HG02588 (cell line): ENCODE results near the gene SULT1C3.

Source experiments
- ATAC-seq: cut with Tn5 transposase; IDR thresholded peaks from one replicate; pipeline ENCODE4 v1.9.1; 2021; ENCODE audit warnings: mild to moderate bottlenecking, moderate library complexity; ENCODE audit not compliant: unreplicated experiment

The SULT1C3 gene

DNA sequence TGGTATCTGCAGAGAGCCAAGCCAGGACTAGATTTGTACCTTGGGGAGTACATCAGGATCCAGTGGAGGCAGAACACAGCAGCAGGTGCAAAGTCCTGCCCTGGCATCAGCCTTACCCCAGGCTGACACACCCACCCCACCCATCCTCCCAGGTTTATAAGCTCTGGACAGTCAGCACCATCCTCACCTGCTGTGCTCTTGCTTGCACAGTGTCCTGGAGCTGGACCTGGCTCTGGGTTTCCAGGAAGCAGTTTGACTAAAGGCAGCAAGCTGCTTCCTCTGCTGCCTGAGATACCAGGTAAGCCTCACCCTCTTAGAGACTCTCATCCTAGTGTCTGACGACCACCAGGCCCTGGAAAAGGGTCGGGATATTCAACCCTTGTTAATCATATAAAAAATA lies at the start of gene SULT1C3:
Gene SULT1C3, plus strand, starts transcription at position 183 of the 400 bp plus-strand sequence. CDS start 7,227 bp downstream, outside the sequence.
- no peak for ATAC-seq

DNA sequence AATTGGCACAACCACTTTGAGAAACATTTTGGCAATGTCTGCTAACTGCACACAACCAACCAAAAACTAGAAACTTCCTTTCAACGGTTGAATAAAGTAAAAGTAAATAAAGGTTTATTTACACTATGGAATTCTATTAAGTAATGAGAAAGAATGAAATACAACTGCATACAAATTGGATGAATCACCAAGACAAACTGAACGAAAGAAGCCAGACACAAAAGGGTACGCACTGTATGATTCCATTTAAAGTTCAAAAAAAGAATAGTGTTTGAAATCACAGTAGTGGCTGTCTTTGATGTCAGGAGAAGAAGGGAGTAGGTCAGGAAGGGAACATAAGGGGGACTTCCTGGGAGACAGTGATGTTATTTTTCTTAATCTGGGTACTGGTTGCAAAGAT lies 46.5 kb upstream of the SULT1C3 start:
- ATAC-seq: no peak

DNA sequence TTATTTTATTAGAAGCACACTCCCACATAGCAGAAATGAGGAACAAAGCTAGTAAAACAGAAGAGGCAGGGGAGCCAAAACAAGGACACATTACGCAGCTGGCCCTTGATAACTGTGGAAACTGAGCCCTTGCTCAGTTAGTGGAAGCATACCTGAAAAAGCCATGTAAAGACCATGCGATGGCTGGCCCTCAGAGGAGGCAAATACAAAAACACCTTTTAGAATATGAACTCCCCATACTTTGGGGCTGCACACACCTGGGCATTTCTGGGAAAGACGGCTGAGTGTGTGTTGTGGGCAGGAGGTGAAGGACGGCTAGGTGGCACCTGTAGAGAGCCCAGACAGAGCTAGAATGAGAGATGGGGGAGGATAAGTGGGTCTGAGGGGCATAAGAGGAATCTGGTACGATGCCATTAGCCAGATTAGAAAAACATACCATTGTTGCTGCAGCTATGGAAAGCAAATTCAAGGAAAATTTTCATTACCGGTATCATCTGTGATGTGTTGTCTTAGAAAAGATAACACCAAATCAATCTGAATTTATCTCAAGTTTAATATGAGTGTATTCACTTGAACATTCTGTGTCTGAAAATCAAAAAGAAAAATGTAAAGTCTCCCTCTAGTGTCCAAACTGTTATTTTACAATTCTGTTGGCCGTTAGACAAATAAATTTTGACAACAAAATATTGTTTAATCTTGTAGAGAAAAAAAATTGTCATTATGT lies 45.2 kb upstream of the SULT1C3 start:
- ATAC-seq: no peak

DNA sequence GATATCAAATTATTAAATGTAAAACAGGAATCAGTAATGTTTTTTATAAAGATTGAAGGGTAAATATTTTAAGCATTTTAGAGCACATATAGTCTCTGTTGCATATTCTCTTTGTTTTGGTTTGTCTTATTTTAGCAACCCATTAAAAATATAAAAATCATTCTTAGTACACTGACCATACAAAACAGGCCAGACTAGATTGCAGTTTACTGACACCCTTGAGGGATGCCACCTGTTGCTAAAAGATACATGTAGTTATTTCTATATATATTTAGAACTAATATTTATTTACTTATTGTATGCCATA lies 44.7 kb upstream of the SULT1C3 start:
- no peak for ATAC-seq

DNA sequence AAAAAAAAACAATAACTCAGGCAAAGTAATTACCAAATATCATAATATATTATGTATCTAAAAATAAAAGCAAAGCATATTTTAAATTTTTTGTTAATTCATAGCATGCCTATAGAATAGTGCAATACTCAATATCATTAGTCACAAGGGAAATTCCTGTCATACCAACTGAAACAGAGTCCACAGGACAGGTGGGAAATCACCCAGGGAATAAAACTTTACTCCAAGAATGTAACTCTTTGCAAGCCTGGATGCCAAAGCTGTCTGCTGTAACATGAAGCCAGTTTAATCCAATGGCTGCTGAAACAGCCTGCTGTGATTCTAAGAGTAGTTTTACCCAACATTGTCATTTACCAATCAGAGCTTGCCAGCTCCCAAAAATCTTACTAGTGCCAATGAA lies 40.0 kb upstream of the SULT1C3 start:
- ATAC-seq: no peak

DNA sequence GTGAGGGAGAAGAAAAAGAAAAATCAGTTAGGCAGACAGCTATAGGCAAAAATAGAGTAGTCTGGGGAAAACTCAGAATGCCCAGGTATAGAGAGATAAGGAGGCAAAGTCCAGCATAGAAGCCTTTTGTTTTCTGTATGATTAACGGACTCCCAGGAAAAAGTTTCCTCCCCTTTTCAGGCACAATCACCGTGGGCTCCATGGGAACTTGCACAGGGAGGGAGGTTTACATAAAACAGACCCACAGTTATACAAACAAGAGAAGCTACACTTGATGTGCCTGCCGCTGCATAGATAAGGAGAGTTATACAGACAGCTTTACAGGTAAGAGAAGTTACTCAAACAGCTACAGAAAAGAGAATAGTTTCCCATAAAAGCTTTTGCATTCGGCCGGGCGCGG lies 39.2 kb upstream of the SULT1C3 start:
- ATAC-seq: no peak

DNA sequence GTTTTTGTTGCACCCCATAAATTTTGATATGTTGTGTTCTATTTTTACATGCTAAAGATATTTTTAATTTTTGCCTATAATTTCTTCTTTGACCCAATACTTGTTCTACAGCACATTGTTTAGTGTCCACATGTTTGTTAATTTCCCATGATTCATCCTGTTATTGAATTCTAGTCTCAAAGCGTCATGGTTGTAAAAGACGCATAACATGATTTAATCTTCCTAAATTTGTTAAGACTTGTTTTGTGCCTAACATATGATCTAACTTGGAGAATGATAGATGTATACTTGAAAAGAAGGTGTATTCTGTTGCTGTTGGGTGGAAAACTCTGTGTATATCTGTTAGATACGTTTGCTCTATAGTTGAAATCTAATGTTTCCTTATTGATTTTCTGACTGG lies 27.1 kb upstream of the SULT1C3 start:
- no peak for ATAC-seq

DNA sequence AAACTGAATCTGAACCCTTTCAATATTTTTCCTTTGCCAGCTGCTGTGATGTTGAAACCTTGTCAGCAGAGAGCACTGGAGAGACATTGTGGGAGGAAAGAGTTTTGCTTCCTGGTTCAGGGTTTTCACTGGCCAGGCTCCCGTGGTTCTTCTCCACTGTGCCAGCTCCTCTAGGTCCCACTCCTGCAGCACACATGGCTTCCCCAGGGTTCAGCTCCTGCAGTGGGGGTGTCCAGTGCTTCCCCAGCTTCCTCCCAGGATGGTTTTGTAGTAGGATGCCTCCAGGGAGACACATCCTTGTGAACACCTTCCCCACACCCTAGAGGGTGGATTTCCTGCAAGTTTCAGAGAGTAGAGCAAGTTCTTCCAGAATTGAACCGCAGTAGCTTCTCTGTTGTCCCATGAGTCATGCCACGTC lies 24.0 kb upstream of the SULT1C3 start:
- no peak for ATAC-seq

DNA sequence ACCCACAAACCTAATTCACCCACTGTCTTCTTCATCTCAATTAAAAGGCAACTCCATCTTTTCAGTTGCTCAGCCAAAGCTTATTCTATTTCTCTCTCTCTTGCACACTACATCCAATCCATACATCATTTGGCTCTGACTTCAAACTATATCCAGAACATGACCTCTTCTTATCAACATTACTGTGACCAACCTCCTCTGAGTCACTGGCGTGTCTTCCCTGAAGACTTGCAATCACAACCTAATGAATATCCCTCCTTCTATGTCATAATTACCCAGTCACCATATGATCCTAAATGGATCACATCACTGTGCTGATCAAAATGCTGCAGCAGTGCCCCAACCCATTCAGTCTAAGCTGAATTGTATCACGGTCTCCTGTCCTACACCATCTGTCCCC lies 22.6 kb upstream of the SULT1C3 start:
- ATAC-seq: no peak

DNA sequence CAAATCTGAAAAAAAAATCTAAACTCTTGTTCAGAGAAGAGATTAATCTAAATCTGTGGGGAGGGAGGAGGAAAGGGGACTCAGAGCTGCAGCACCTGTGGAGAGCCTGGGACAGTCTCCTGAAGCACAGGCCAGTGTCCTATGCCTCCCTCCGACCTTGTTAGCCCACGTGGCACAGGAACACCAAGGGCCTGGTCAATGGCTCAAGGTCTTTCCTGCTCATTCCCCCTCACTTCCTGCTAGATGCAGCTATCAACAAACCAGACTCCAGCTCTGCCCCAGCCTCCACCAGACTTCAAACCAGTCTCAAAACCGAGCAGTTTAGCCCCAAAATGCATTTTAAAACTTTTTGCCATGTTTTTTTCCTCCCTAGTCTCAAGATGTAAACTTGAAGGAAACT lies 20.1 kb upstream of the SULT1C3 start:
- ATAC-seq: no peak

DNA sequence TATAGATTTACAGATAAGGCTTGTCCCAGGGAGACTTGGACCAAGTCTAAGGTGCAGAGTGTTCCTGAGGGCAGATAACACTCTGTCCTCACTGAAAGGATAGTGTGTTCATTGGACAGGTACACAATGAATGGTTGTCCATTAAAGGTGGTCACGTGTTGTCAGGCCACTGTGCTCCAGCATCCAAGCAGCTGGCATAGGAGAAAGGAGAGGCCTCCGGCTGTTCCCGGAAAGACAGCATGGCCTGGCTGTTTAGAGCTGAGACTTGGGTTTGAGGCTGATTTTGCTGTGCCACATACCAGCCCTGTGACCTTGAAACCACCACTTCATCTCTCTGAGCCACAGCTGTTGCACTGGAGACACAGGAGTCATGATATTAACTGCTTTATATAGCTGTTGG lies 19.6 kb upstream of the SULT1C3 start:
- no peak for ATAC-seq

DNA sequence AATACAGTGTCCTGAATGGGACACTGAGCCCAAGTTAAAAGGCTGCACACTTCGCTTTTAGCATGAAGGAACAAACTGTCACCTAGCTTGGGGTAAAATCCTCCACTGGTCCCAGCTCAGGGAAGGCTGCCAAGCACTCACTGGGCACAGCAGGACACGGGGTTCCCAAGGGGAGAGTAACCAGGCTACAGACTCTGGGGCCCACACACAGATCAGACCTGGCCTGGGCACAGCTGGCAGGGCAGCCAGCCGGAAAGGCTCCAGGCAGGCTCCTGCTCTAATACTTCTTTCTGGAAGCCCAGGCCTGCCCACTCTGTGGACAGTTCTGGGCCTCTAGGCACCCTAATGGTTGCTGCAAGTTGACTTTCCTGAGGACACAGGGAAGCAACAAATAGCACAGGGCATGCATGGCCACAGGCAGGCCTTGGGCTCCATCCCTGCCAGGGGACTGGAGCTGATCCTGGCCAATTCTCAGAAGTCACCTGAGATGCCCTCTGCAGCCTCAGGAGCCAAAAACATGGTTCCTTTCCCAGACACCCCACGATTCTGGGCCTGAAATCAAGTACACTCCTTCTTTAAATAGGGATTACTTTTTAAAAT lies 18.7 kb upstream of the SULT1C3 start:
- ATAC-seq: no peak

DNA sequence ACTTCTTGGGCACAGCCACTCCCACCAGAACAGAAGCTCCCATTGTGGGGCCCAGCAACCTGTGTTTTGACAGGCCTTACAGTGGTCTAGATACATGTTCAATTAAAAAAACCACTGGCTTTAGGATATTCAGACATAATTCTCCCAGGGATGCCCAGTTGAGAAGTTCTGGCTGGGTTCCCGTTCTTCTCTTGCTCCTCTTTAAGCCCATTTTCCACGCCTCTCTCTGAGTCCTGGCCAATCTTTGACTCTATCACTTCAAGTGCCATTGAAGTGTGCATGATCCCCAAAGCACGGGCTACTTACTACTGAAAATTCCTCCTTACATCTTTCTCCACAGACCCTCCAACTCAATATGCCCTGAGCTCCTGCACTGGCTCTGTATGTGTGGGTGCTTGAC lies 17.5 kb upstream of the SULT1C3 start:
- ATAC-seq: no peak

DNA sequence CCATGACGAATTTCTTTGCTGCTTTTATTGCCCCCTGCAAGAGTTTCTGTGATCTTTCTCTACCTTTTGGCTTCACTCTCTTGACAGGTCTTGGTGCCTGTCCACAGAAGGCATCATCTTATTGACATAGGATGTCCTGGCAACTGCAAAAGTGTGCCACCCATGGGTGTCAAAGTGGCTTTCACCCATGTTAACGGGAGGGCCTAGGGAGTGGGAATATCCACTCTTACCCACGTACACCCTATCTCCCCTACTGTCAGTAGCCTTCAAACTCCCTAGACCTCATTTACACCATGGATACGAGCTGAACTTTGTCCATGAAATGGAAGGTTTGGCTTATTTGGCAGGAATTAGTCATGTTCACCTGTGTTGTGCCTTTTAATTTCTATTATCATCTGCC lies 16.2 kb upstream of the SULT1C3 start:
- ATAC-seq: no peak

DNA sequence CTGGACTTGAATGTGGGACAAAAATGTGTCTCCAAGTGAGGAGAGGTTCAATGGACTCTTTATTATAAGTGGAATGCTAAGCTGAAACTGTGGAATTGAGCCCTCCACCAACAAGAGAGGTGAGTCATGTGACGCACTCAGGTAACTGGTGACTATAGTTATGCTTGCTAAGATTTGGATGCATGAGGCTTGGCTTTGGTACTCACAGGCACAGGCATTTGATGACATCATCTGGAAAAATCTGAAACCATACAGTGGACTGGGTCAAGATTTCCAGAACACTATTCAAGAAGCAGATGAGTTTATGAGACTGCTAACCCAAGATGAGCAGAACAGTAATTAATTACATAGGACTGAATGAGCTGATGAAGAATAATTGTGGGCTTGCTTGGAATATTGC lies 15.7 kb upstream of the SULT1C3 start:
- no peak for ATAC-seq

DNA sequence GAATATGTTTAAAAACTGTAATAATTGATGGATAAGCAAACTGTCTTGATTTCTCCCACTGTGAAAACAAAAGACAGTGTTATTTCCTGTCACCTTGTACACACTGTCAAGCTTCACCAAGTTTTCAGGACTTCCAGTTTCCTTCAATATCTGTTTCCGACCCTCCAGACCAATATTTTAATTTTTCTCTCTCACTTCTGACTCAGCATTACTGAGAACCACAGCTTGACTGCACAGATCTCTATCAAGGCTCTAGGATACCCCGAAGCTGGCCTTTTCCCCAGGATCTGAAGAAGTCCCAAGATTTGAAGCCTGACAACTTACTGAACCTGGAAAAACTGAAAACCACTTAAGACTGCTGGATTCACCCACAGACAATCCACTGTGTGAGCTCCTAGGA lies 13.2 kb upstream of the SULT1C3 start:
- no peak for ATAC-seq

DNA sequence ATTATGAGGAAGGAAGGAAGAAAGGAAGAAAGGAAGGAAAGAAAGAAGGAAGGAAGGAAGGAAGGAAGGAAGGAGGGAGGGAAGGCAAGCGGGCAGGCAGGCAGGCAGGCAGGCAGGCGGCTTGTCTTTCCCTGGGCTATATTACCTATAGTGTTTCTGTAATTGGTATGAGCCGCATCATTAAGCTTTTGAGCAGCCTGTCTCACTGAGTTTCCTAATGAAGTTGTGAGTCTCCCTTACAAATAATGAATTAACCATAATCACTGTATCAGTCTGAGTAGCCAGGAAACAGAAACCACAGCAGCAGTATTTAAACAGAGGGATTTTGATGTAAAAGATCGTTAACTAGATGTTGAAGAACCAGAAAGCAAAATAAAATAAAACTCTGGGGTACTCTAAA lies 11.8 kb upstream of the SULT1C3 start:
- no peak for ATAC-seq

DNA sequence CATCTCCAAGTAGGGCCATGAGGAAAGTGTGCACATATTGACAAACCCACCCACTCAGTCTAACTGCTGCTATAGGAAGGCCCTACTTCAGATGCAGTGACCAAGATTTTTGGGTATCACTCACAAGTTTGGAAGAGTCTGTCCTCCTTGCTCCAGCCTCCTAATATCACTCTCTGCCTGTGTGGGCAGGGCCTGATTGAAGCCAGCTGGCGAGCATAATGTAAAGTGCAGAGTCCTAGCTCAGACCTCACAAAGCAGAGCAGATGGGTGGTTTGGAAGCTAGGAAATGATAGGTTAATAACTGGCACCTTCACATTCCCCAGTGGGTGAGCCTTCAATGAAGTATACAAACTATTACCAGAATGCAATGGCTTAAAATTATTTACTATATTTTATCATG lies 11.2 kb upstream of the SULT1C3 start:
- no peak for ATAC-seq

DNA sequence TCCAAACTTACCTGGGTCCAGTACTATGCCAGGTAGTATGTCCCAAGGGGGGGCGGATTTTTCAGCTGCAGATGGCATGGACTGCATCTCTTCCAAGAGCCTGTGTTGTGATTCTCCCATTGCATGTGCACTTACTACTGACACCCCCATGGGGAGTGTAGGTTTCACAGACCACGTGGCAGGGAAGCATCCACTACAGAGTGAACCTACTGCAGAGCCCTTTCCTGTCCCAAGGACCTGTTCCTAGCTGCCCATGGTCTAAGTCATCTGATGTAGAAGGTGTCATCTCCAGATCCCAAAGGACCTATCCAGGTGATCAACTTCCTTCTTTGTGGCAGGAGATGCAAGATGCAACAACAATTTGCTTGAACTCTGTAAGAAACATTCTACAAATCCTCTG lies 9.9 kb upstream of the SULT1C3 start:
- no peak for ATAC-seq

DNA sequence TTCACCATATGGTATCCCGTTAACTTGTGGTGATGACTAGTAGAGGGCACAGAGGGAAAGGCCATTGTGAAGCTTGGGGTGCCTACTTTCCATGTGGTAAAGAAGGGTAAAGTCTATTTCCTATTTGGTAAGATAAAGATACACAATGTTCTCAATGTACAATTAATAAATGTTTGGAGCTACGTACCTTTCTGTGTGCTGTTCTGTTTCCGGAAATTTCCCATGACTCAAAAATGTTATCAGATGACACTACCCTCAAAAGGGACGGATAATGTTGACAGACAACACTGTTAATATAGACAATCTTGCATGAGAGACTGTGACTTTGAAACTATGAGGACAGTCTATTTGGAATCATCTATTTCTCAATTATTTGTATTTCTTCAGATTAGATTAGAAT lies 4.2 kb upstream of the SULT1C3 start:
- ATAC-seq: no peak

DNA sequence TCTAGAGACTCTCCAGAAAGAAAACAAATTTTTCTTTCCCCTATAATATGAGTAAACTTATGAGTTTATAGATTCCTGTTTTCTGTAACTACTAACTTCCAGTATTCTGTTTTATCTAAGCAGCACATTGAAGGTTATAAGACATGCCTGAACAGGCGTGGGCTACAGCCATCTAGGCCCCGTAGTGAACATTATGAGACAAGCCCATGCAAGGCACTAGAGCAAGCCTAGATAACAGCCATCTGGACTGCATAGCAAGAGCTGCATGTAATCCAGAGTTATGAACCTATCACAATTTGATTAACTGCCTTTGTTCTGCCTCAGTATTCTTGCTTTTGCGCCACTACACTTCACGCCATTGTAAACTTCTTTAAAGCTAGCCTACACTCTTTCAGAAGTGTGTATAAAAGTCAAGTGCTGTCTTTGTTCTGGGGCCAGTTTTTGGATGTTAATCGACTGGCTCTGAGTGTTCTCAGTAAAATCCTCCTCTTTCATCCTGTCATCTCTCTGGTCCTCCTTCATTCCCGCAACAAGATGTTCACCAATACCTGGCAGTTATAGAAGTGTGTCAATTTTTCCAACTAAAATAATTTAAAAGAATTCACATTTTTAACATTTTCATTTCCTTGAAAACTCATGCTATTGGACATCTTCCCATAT lies 3.0 kb upstream of the SULT1C3 start:
- ATAC-seq: no peak

DNA sequence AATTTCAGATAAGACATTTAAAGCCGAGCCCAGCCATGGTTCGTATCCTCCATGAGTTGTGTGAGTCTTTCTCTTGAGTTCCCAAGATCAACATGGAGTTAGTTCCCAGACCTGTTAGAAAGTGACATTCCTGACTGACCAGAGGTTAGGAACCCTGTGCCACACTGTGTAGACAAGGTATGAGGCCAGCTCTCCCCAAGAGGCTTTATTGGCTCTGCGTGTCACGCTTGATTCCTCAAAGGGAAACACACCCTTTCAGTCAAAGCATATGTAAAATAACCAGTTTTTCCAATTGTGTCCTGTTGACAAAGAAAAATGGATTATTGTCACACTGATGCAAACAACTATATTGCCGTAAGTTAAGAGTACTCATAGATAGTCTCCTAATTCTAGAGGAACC lies 1.2 kb downstream of the SULT1C3 start:
- ATAC-seq: no peak

DNA sequence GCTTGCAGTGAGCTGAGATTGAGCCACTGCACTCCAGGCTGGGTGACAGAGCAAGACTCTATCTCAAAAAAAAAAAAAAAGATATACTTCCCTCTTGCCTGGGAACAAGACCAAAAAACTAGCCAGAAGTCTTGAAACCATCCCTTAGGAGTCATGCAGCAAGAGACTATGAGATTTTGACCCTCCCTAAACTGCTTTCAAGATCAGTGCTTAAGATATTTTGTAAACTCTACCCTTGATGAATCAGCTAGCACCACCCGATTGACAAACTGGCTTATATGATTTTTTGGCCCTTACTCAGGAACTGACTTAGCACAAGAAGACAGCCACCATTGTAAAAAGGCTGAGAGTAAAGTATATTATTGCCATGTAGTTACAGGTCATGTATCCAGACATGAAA lies 3.8 kb downstream of the SULT1C3 start:
- no peak for ATAC-seq
